Astrocyte (in vitro differentiated cells and primary cell): ENCODE data around the gene MAP1LC3C. TPM values are rescaled to one million over a fixed set of nuclear protein-coding genes. Genes with fewer than 3 reads are reported as not detected.

Source experiments
- DNase-seq: peaks from one replicate; pipeline ENCODE4 v3.0.0-alpha.2; 2010; ENCODE audit warnings: low read depth
- FAIRE-seq: peaks from 2 replicates; lab custom pipeline; 2011; peaks lifted over from hg19 to GRCh38; lab: Jason Lieb, UNC
- H2AFZ ChIP-seq: 2 replicates; pipeline ENCODE4 v1.6.0; 2012; ENCODE audit warnings: low read depth, low read length, inconsistent platforms
- H3K27ac ChIP-seq: 2 replicates; pipeline ENCODE4 v1.5.1; 2011; ENCODE audit warnings: low read depth, low read length, inconsistent platforms
- H3K27me3 ChIP-seq: 2 replicates; pipeline ENCODE4 v1.6.0; 2011; ENCODE audit warnings: low read length, inconsistent platforms; ENCODE audit not compliant: insufficient read depth
- H3K36me3 ChIP-seq: 2 replicates; pipeline ENCODE4 v1.5.1; 2011; ENCODE audit warnings: low read length, inconsistent platforms; ENCODE audit not compliant: insufficient read depth
- H3K4me1 ChIP-seq: 2 replicates; pipeline ENCODE4 v1.5.1; 2011; ENCODE audit warnings: low read length, inconsistent platforms; ENCODE audit not compliant: insufficient read depth
- H3K4me2 ChIP-seq: 2 replicates; pipeline ENCODE4 v1.6.0; 2012; ENCODE audit warnings: low read length, inconsistent platforms
- H3K4me3 ChIP-seq: 2 replicates; pipeline ENCODE4 v1.5.1; 2011; ENCODE audit warnings: low read depth, mild to moderate bottlenecking, low read length, inconsistent platforms; ENCODE audit not compliant: insufficient read depth
- H3K79me2 ChIP-seq: 2 replicates; pipeline ENCODE4 v1.6.0; 2012; ENCODE audit warnings: mild to moderate bottlenecking, low read length, inconsistent platforms; ENCODE audit not compliant: insufficient read depth
- H3K9ac ChIP-seq: 2 replicates; pipeline ENCODE4 v1.6.0; 2012; ENCODE audit warnings: mild to moderate bottlenecking, low read length, inconsistent platforms
- H3K9me3 ChIP-seq: 2 replicates; pipeline ENCODE4 v1.5.1; 2012; ENCODE audit warnings: low read depth, mild to moderate bottlenecking, low read length, inconsistent platforms; ENCODE audit not compliant: insufficient read depth
- H4K20me1 ChIP-seq: 2 replicates; pipeline ENCODE4 v1.6.0; 2012; ENCODE audit warnings: low read length, inconsistent platforms; ENCODE audit not compliant: insufficient read depth
- H3K27ac Mint-ChIP-seq: one replicate; pipeline ENCODE4 v1.8.0; 2021; ENCODE audit warnings: mild to moderate bottlenecking, mixed read lengths; ENCODE audit not compliant: unreplicated experiment
- H3K27me3 Mint-ChIP-seq: one replicate; pipeline ENCODE4 v1.8.0; 2021; ENCODE audit warnings: low read depth, mixed read lengths; ENCODE audit not compliant: unreplicated experiment
- H3K36me3 Mint-ChIP-seq: one replicate; pipeline ENCODE4 v1.8.0; 2021; ENCODE audit warnings: low read depth, mixed read lengths; ENCODE audit not compliant: unreplicated experiment
- H3K4me1 Mint-ChIP-seq: one replicate; pipeline ENCODE4 v1.8.0; 2021; ENCODE audit warnings: low read depth, mixed read lengths; ENCODE audit not compliant: unreplicated experiment
- H3K4me3 Mint-ChIP-seq: one replicate; pipeline ENCODE4 v1.8.0; 2021; ENCODE audit warnings: mild to moderate bottlenecking, moderate library complexity, mixed read lengths; ENCODE audit not compliant: unreplicated experiment
- H3K9me3 Mint-ChIP-seq: one replicate; pipeline ENCODE4 v1.8.0; 2021; ENCODE audit warnings: mild to moderate bottlenecking, mixed read lengths; ENCODE audit not compliant: unreplicated experiment
- EZH2 ChIP-seq: IDR thresholded peaks from 2 replicates; pipeline ENCODE4 v1.6.1; 2012; ENCODE audit warnings: mild to moderate bottlenecking, low read length, inconsistent platforms; ENCODE audit not compliant: insufficient read depth
- total RNA-seq: library from RNA; stranded (reverse); gene quantifications from 2 replicates; pipeline ENCODE4 v1.2.1, GENCODE V29; 2021
- TF ChIP-seq, protein P1 (sequence below): IDR thresholded peaks from 2 replicates; pipeline ENCODE4 v1.5.1; 2011; ENCODE audit warnings: low read depth, mild to moderate bottlenecking, inconsistent platforms, low read length, moderate library complexity; ENCODE audit not compliant: insufficient read depth

The MAP1LC3C gene
- total RNA-seq, 1 donor from 2014 or later: 9.9 TPM

DNA sequence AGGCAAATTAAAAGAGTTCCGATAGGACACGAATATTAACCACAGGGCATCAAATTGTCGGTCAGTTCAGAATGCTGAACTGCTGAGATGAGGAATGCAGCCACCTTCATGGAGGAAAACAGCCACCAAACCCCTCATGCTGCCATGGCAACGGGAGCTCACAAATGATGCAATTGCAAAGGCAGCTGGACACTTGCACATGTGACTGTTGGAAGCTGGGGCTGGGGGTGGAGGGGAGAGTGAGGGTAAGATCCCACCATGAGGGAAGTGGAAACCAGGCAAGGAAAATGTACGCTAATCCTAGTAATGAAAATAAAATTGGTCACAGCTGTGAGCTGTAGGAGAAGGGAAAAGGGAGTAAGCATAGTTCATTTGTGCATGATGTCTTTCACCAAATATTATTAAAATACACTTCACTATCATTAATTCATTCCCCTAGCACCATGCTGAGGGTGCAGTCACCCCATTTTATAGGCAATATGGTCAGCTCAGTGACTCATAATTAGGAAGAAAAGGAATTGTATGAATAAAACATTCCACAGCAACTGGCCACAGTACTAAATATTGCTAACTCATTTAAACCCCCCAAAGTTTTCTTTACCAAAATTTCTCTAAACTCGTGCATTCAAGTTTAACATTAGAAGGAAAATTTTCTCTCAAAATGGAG is 26.1 kb downstream of the MAP1LC3C start:
- Mint-ChIP-seq H3K27ac (peak overlapping the region; percentile 90), H3K4me1 (peaks cover 14% of the 10 kb centered on the region), H3K9me3 (no peaks in the 10 kb centered on the region), H3K27me3 (no peaks in the 10 kb centered on the region), H3K4me3 (no peak overlapping the region), H3K36me3 (no peaks in the 10 kb centered on the region)
- Histone ChIP-seq H3K4me1 (peaks cover 15% of the 10 kb centered on the region), H3K36me3 (no peaks in the 10 kb centered on the region), H3K9me3 (no peaks in the 10 kb centered on the region), H2AFZ (peak overlapping the region; percentile 52), H3K27me3 (no peaks in the 10 kb centered on the region), H3K9ac (peak overlapping the region; percentile 5), H4K20me1 (no peaks in the 10 kb centered on the region), H3K27ac (no peak overlapping the region), H3K79me2 (no peaks in the 10 kb centered on the region), H3K4me3 (peak overlapping the region; percentile 2), H3K4me2 (peak overlapping the region; percentile 40)
- DNase-seq: peak; percentile 78
- FAIRE-seq: no peak
- no peak for TF ChIP-seq EZH2
- TF ChIP-seq, protein P1, sequence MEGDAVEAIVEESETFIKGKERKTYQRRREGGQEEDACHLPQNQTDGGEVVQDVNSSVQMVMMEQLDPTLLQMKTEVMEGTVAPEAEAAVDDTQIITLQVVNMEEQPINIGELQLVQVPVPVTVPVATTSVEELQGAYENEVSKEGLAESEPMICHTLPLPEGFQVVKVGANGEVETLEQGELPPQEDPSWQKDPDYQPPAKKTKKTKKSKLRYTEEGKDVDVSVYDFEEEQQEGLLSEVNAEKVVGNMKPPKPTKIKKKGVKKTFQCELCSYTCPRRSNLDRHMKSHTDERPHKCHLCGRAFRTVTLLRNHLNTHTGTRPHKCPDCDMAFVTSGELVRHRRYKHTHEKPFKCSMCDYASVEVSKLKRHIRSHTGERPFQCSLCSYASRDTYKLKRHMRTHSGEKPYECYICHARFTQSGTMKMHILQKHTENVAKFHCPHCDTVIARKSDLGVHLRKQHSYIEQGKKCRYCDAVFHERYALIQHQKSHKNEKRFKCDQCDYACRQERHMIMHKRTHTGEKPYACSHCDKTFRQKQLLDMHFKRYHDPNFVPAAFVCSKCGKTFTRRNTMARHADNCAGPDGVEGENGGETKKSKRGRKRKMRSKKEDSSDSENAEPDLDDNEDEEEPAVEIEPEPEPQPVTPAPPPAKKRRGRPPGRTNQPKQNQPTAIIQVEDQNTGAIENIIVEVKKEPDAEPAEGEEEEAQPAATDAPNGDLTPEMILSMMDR: no peak

DNA sequence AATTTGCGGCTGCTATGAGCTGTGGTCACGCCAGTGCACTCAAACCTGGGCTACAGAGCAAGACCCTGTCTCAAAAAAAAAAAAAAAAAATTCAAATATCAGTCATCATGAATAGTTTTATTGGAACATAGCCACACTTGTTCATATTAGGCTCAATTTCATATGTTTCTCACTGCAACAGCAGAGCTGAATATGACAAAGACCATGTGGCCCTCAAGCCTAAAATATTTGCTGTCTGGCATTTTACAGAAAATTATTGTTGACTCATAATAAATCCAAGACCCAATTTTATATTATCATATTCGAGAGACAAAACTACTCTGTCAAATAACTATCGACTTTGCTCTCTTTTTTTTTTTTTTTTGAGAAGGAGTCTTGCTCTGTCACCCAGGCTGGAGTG is 30.3 kb downstream of the MAP1LC3C start:
- H4K20me1 ChIP-seq: no peaks in the 10 kb centered on the region
- no peaks in the 10 kb centered on the region for H3K27me3 ChIP-seq
- no peak overlapping the region for H3K27ac Mint-ChIP-seq
- no peak overlapping the region for H3K4me3 ChIP-seq
- H3K4me3 Mint-ChIP-seq: no peak overlapping the region
- no peak overlapping the region for H3K4me2 ChIP-seq
- H3K9me3 Mint-ChIP-seq: no peaks in the 10 kb centered on the region
- H2AFZ ChIP-seq: no peak overlapping the region
- TF ChIP-seq EZH2: no peak
- TF ChIP-seq, protein P1: no peak
- H3K9me3 ChIP-seq: no peaks in the 10 kb centered on the region
- H3K27me3 Mint-ChIP-seq: no peaks in the 10 kb centered on the region
- DNase-seq (no peak), FAIRE-seq (no peak)
- peaks cover 14% of the 10 kb centered on the region for H3K4me1 Mint-ChIP-seq
- H3K4me1 ChIP-seq: peaks cover 13% of the 10 kb centered on the region
- H3K9ac ChIP-seq: no peak overlapping the region
- H3K36me3 ChIP-seq: no peaks in the 10 kb centered on the region
- no peak overlapping the region for H3K27ac ChIP-seq
- no peaks in the 10 kb centered on the region for H3K79me2 ChIP-seq
- no peaks in the 10 kb centered on the region for H3K36me3 Mint-ChIP-seq
